HTR-8/SVneo (cell line): ENCODE data around the gene MLX.
"Not testable (repeated sequence)": the region's sequence is repeated elsewhere in the genome, so short reads cannot be mapped to it uniquely, and the experiment has no call there.

Experiments used
- DNase-seq: peaks from one replicate; pipeline ENCODE4 v3.0.0; 2011; ENCODE audit warnings: low spot score, mixed read lengths; ENCODE audit not compliant: insufficient read length
- FAIRE-seq: peaks from 2 replicates; lab custom pipeline; 2011; peaks lifted over from hg19 to GRCh38; lab: Jason Lieb, UNC

Gene MLX

GRCh38 chr17:42554250-42555121, 12.4 kb upstream of the MLX start:
- peak; percentile 94 for DNase-seq
- peak; percentile 91 for FAIRE-seq

GRCh38 chr17:42555122-42555622, 11.7 kb upstream of the MLX start:
- no peak for FAIRE-seq
- DNase-seq, result no peak

- not testable (repeated sequence) for DNase-seq
- FAIRE-seq, result peak; percentile 93
Measured at GRCh38 chr17:42555961-42556617, 10.8 kb upstream of the MLX start.

GRCh38 chr17:42559075-42559474, 7.8 kb upstream of the MLX start:
- DNase-seq (no peak), FAIRE-seq (no peak)

- DNase-seq, result no peak
- no peak for FAIRE-seq
Measured at GRCh38 chr17:42560246-42560645, 6.7 kb upstream of the MLX start.

GRCh38 chr17:42561897-42562387, 5.0 kb upstream of the MLX start, which contains the start of gene COASY:
TSS of gene COASY (plus strand) at chr17:42562148. CDS start at chr17:42562623, 475 bp downstream.
- DNase-seq (peak; percentile 100), FAIRE-seq (peak; percentile 87)

- FAIRE-seq (no peak), DNase-seq (peak; percentile 41)
Measured at GRCh38 chr17:42562388-42563142, 4.3 kb upstream of the MLX start.

GRCh38 chr17:42563143-42563509, 3.8 kb upstream of the MLX start:
- DNase-seq (no peak), FAIRE-seq (peak; percentile 49)

- FAIRE-seq, result no peak
- no peak for DNase-seq
Measured at GRCh38 chr17:42563543-42563942, 3.4 kb upstream of the MLX start.

- no peak for FAIRE-seq
- no peak for DNase-seq
Measured at GRCh38 chr17:42563950-42564349, 3.0 kb upstream of the MLX start.

- DNase-seq (no peak), FAIRE-seq (peak; percentile 44)
Measured at GRCh38 chr17:42564815-42565522, 1.9 kb upstream of the MLX start.

GRCh38 chr17:42565523-42566214, 1.2 kb upstream of the MLX start:
- FAIRE-seq (peak; percentile 58), DNase-seq (no peak)

- no peak for DNase-seq
- FAIRE-seq, result no peak
Measured at GRCh38 chr17:42566215-42566882, 551 bp upstream of the MLX start.

- DNase-seq (no peak), FAIRE-seq (peak; percentile 60)
Measured at GRCh38 chr17:42568341-42569111, 1.6 kb downstream of the MLX start.

- FAIRE-seq, result no peak
- DNase-seq, result no peak
Measured at GRCh38 chr17:42571435-42572225, 4.7 kb downstream of the MLX start.

- DNase-seq, result no peak
- no peak for FAIRE-seq
Measured at GRCh38 chr17:42573095-42573494, 6.2 kb downstream of the MLX start.

GRCh38 chr17:42574463-42574862, 7.6 kb downstream of the MLX start:
- no peak for FAIRE-seq
- DNase-seq, result no peak
